Neural cell (in vitro differentiated cells): Measurements from ENCODE around the gene COPS6. TPM values are rescaled to one million over a fixed set of nuclear protein-coding genes. Genes with fewer than 3 reads are reported as not detected.

Experiments
- H2AFZ ChIP-seq: fragments of 200-600, 300-800 bp; sonication (generic), shearing (Covaris generic); 2 replicates; pipeline ENCODE4 v1.6.0; 2014; ENCODE audit warnings: low read depth, mild to moderate bottlenecking, antibody characterized with exemption, low read length, moderate library complexity
- H3F3A ChIP-seq: fragments of 200-600 bp; shearing (Covaris generic); 2 replicates; pipeline ENCODE4 v1.6.1; 2016; ENCODE audit warnings: mild to moderate bottlenecking, moderate library complexity, mixed read lengths, antibody characterized with exemption, low read length; ENCODE audit not compliant: insufficient read depth, poor library complexity, severe bottlenecking
- H3K27ac ChIP-seq: fragments of 200-600, 300-800 bp; sonication (generic), shearing (Covaris generic); 2 replicates; pipeline ENCODE4 v1.5.1; 2014; ENCODE audit warnings: mild to moderate bottlenecking, low read length, moderate library complexity
- H3K27me3 ChIP-seq: fragments of 300-800, 200-600 bp; sonication (generic), shearing (Covaris generic); 2 replicates; pipeline ENCODE4 v1.6.0; 2014; ENCODE audit warnings: mild to moderate bottlenecking, low read depth, low read length, moderate library complexity; ENCODE audit not compliant: insufficient read depth
- H3K36me3 ChIP-seq: fragments of 300-800, 200-600 bp; sonication (generic), shearing (Covaris generic); 2 replicates; pipeline ENCODE4 v1.5.1; 2014; ENCODE audit warnings: mild to moderate bottlenecking, antibody characterized with exemption, low read length, moderate library complexity; ENCODE audit not compliant: insufficient read depth
- H3K4me2 ChIP-seq: fragments of 300-800, 200-600 bp; sonication (generic), shearing (Covaris generic); 2 replicates; pipeline ENCODE4 v1.6.0; 2014; ENCODE audit warnings: mild to moderate bottlenecking, low read length
- H3K4me3 ChIP-seq: fragments of 300-800, 200-600 bp; sonication (generic), shearing (Covaris generic); 2 replicates; pipeline ENCODE4 v1.5.1; 2014; ENCODE audit warnings: mild to moderate bottlenecking, low read length, moderate library complexity
- H3K79me2 ChIP-seq: fragments of 200-600 bp; shearing (Covaris generic); replicated peaks from 2 replicates; pipeline ENCODE4 v1.6.0; 2014; ENCODE audit warnings: mild to moderate bottlenecking, low read length, moderate library complexity; ENCODE audit not compliant: insufficient read depth
- H3K9ac ChIP-seq: fragments of 300-800, 200-600 bp; sonication (generic), shearing (Covaris generic); 2 replicates; pipeline ENCODE4 v1.6.1; 2016; ENCODE audit warnings: mild to moderate bottlenecking, low read length, mixed read lengths
- H3K9me2 ChIP-seq: fragments of 200-600 bp; shearing (Covaris generic); 2 replicates; pipeline ENCODE4 v1.6.1; 2016; ENCODE audit warnings: mild to moderate bottlenecking, low read length, mixed read lengths; ENCODE audit not compliant: insufficient read depth
- H3K9me3 ChIP-seq: fragments of 200-600, 300-800 bp; sonication (generic), shearing (Covaris generic); 2 replicates; pipeline ENCODE4 v1.6.1; 2016; ENCODE audit warnings: mild to moderate bottlenecking, mixed run types, low read length, moderate library complexity, mixed read lengths
- H4K20me1 ChIP-seq: fragments of 200-600 bp; shearing (Covaris generic); 2 replicates; pipeline ENCODE4 v1.6.1; 2016; ENCODE audit warnings: mild to moderate bottlenecking, mixed run types; ENCODE audit not compliant: insufficient read depth
- EP300 ChIP-seq: fragments of 450-650 bp; conservative IDR thresholded peaks from 2 replicates; pipeline ENCODE4 v1.6.1; 2014; ENCODE audit warnings: antibody characterized with exemption, mild to moderate bottlenecking, moderate library complexity; ENCODE audit not compliant: poor library complexity, severe bottlenecking
- EZH2 ChIP-seq: fragments of 200-600, 300-800 bp; shearing (Covaris generic), sonication (generic); IDR thresholded peaks from 2 replicates; pipeline ENCODE4 v1.6.1; 2014; ENCODE audit warnings: antibody characterized with exemption, low read length, borderline replicate concordance, mild to moderate bottlenecking; ENCODE audit not compliant: insufficient read depth, poor library complexity, severe bottlenecking
- MXI1 ChIP-seq: fragments of 450-650 bp; conservative IDR thresholded peaks from 2 replicates; pipeline ENCODE4 v1.6.1; 2014; ENCODE audit warnings: antibody characterized with exemption, mild to moderate bottlenecking; ENCODE audit not compliant: poor library complexity, severe bottlenecking
- POLR2AphosphoS5 ChIP-seq: IDR thresholded peaks from 2 replicates; pipeline ENCODE4 v1.6.1; 2012
- RAD21 ChIP-seq: fragments of 450-650 bp; conservative IDR thresholded peaks from 2 replicates; pipeline ENCODE4 v1.6.1; 2014; ENCODE audit warnings: antibody characterized with exemption, mild to moderate bottlenecking, moderate library complexity
- SMC3 ChIP-seq: fragments of 450-650 bp; conservative IDR thresholded peaks from 2 replicates; pipeline ENCODE4 v1.6.1; 2014; ENCODE audit warnings: antibody characterized with exemption, mild to moderate bottlenecking, moderate library complexity; ENCODE audit not compliant: poor library complexity
- TAF1 ChIP-seq: IDR thresholded peaks from 2 replicates; pipeline ENCODE4 v1.6.1; 2012; ENCODE audit warnings: low read depth
- polyA plus RNA-seq: library from polyadenylated mRNA; depleted of rRNA; stranded (reverse); fragments of >200 nt; gene quantifications from 2 replicates; pipeline ENCODE4 v1.2.3, GENCODE V29; 2014
- TF ChIP-seq, protein P1 (sequence below): IDR thresholded peaks from 2 replicates; pipeline ENCODE4 v1.6.1; 2012; ENCODE audit warnings: borderline replicate concordance
- TF ChIP-seq, protein P2 (sequence below): fragments of 450-650 bp; IDR thresholded peaks from 2 replicates; pipeline ENCODE4 v1.5.1; 2014; ENCODE audit warnings: antibody characterized with exemption, mild to moderate bottlenecking, moderate library complexity; ENCODE audit not compliant: poor library complexity, severe bottlenecking

Gene COPS6
- polyA plus RNA-seq, 1 donor from 2014 or later = 57.1 TPM

DNA sequence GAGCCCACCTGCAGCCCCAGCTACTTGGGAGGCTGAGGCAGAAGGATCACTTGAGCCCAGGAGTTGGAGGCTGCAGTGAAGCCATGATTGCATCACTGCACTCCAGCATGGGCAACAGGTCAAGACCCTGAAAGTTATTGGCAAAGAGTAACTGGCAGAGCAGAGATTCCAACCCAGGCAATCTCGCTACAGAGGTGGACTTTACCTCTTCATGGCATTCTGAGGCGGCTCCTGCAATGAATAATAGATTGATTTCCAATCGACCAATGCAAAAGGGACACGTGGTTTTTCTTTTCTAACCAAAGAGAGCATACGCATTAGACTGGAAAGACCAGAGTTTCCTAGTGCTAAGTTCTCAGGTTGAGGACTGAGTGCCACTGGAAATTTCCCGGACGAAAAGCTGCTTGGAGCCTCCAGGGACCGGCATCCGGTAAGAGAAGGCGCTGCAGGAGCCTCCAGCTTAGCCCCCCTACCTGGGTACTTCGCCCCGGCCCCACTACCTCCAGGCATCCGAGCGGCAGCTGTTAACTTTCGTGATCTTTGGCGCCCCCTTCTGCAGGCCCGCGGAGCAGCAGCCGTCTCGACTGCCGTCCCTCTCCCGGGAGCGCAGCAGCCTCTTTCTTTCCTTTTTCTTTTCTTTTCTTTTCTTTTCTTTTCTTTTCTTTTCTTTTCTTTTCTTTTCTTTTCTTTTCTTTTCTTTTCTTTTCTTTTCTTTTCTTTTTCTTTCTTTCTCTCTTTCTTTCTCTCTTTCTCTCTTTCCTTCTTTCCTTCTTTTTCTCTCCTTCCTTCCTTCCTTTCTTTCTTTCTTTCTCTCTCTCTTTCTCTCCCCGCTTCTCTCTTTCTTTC lies 42.1 kb downstream of the COPS6 start:
- Histone ChIP-seq H3K36me3 (no peaks in the 10 kb centered on the region), H4K20me1 (no peaks in the 10 kb centered on the region), H3K4me2 (no peak overlapping the region), H3K27ac (no peak overlapping the region), H3K9me2 (no peaks in the 10 kb centered on the region), H3K27me3 (no peaks in the 10 kb centered on the region), H3K9me3 (no peaks in the 10 kb centered on the region), H3K9ac (no peak overlapping the region), H3K4me3 (peak overlapping the region; percentile 25), H3K79me2 (no peaks in the 10 kb centered on the region), H2AFZ (no peak overlapping the region), H3F3A (peaks cover 3% of the 10 kb centered on the region)
- TF ChIP-seq RAD21 (peak; percentile 80), POLR2AphosphoS5 (no peak), EZH2 (no peak), EP300 (no peak), SMC3 (peak; percentile 76), MXI1 (no peak), TAF1 (no peak)
- TF ChIP-seq, protein P1, sequence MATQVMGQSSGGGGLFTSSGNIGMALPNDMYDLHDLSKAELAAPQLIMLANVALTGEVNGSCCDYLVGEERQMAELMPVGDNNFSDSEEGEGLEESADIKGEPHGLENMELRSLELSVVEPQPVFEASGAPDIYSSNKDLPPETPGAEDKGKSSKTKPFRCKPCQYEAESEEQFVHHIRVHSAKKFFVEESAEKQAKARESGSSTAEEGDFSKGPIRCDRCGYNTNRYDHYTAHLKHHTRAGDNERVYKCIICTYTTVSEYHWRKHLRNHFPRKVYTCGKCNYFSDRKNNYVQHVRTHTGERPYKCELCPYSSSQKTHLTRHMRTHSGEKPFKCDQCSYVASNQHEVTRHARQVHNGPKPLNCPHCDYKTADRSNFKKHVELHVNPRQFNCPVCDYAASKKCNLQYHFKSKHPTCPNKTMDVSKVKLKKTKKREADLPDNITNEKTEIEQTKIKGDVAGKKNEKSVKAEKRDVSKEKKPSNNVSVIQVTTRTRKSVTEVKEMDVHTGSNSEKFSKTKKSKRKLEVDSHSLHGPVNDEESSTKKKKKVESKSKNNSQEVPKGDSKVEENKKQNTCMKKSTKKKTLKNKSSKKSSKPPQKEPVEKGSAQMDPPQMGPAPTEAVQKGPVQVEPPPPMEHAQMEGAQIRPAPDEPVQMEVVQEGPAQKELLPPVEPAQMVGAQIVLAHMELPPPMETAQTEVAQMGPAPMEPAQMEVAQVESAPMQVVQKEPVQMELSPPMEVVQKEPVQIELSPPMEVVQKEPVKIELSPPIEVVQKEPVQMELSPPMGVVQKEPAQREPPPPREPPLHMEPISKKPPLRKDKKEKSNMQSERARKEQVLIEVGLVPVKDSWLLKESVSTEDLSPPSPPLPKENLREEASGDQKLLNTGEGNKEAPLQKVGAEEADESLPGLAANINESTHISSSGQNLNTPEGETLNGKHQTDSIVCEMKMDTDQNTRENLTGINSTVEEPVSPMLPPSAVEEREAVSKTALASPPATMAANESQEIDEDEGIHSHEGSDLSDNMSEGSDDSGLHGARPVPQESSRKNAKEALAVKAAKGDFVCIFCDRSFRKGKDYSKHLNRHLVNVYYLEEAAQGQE = no peak
- TF ChIP-seq, protein P2, sequence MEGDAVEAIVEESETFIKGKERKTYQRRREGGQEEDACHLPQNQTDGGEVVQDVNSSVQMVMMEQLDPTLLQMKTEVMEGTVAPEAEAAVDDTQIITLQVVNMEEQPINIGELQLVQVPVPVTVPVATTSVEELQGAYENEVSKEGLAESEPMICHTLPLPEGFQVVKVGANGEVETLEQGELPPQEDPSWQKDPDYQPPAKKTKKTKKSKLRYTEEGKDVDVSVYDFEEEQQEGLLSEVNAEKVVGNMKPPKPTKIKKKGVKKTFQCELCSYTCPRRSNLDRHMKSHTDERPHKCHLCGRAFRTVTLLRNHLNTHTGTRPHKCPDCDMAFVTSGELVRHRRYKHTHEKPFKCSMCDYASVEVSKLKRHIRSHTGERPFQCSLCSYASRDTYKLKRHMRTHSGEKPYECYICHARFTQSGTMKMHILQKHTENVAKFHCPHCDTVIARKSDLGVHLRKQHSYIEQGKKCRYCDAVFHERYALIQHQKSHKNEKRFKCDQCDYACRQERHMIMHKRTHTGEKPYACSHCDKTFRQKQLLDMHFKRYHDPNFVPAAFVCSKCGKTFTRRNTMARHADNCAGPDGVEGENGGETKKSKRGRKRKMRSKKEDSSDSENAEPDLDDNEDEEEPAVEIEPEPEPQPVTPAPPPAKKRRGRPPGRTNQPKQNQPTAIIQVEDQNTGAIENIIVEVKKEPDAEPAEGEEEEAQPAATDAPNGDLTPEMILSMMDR = peak; percentile 88

DNA sequence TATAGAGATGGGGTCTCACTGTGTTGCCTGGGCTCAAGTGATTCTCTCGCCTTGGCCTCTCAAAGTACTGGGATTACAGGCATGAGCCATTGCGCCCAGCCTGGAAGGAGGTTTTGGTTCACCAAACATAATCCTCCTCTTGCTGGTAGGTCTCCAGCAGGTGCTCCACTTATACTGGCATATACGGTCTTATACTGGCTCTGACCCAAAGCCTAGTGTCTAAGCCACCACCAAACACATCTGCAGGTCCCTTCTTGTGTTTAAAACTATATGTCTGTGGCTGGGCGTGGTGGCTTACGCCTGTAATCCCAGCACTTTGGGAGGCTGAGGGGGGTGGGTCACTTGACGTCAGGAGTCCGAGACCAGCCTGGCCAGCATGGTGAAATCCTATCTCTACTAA lies 43.4 kb downstream of the COPS6 start:
- H3K27me3 ChIP-seq = no peaks in the 10 kb centered on the region
- H2AFZ ChIP-seq = no peak overlapping the region
- no peaks in the 10 kb centered on the region for H3K79me2 ChIP-seq
- TF ChIP-seq SMC3 = no peak
- TF ChIP-seq, protein P1 = no peak
- TF ChIP-seq EZH2 = no peak
- no peak for TF ChIP-seq RAD21
- TF ChIP-seq, protein P2 = no peak
- no peak for TF ChIP-seq EP300
- no peak for TF ChIP-seq MXI1
- no peak for TF ChIP-seq POLR2AphosphoS5
- TF ChIP-seq TAF1 = no peak
- no peaks in the 10 kb centered on the region for H3K9me3 ChIP-seq
- no peak overlapping the region for H3K27ac ChIP-seq
- H3F3A ChIP-seq = no peaks in the 10 kb centered on the region
- no peaks in the 10 kb centered on the region for H3K9me2 ChIP-seq
- no peak overlapping the region for H3K4me3 ChIP-seq
- no peak overlapping the region for H3K9ac ChIP-seq
- no peak overlapping the region for H3K4me2 ChIP-seq
- H4K20me1 ChIP-seq = no peaks in the 10 kb centered on the region
- H3K36me3 ChIP-seq = no peaks in the 10 kb centered on the region
